ENCODE results near the gene ERC2.

Gene ERC2

DNA sequence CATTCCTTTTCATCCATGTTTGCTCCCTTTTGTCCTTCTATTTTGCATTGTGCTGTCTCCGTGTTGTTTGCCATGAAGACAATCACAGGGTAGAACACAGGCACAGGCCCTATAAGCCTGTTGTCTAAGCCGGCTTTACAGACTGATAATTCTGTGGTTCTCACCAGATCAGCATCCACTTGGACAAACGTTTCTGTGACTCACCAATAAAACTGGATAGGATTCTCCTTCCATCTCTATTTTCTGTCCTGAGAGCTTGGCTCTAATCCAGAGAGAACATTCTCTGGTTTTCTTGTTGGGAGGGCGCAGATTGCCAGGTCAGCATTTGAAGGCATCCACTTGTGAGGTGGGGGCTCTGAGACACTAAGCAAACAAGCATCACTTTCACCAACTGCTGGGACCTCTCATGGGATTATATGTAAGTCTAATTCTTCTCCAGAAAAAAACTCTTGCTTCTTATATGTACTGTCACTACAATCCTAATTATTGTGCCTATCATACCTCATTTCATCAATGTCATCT is 101.6 kb downstream of the ERC2 start:
- DNase-seq (ENCODE audit: low read depth): no peak

DNA sequence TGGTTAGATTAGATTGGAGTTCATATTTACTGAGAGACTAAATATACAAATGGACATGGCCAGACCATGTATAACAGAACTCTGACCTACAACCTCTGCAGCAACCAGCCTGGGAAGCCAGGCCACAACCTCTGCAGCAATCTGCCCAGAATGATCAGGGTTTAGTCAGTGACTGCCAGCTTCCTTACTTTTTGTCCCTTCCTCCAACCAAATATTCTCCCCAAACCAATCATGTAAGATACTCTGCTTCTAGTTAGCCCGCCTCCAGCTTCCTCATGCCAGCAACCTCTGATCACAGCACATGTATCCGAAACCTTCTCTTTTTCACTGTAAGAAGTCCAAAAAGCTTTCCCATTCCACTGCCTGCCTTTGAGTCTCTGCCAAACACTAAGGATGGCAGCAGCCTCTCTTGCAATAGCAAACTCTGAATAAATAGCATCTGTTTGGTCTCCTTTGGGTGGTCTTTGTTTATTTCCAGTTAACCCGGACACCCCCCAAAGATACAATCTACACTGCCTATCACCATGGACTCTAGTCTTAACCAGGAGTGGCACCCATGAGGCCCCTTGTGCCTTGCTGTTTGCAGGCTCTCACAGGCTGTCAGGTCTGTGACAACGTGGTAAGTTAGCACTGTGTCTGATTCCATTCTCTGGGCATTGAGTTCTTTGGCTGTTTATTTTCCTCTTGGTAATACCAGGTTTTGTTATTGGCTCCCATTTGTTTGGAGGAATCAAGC is 102.2 kb downstream of the ERC2 start:
- no peak for DNase-seq (ENCODE audit: low read depth)

DNA sequence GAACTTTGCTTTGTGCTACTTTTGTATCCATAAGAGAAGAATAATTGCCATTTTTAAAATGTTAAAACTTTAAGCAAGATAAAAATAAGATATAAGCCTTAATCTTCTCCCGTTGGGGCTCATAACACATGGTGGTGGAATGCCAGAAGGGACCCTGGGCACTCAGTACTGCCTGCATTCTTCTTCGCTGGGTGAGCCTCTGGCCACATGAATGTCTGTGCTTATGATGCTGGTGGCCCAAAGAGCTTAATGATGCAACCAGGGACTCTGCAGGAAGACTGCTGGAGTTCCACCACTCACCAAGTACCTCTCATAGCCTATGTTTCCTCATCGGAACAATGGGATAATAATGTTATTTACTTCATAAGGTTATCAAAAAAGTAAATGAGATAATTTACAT is 103.6 kb downstream of the ERC2 start:
- DNase-seq (ENCODE audit: low read depth): no peak

DNA sequence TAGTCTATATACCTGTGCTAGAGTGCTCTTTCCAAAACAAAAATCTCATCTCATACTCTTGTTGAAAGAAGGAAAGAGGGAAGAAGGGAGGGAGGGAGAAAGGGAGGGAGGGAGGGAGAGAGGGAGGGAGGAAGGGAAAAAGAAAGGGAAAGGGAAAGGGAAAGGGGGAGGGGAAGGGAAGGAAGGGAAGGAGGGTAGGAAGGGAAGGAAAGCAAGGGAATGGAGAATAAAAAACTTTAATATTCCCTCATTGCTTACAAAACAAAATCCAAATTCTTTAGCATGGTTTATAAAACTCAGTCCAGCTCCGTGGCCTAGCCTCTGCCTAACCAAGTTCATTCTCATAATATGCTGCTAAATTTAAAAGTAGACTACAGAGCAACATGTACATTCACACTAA is 104.5 kb downstream of the ERC2 start:
- no peak for DNase-seq (ENCODE audit: low read depth)

DNA sequence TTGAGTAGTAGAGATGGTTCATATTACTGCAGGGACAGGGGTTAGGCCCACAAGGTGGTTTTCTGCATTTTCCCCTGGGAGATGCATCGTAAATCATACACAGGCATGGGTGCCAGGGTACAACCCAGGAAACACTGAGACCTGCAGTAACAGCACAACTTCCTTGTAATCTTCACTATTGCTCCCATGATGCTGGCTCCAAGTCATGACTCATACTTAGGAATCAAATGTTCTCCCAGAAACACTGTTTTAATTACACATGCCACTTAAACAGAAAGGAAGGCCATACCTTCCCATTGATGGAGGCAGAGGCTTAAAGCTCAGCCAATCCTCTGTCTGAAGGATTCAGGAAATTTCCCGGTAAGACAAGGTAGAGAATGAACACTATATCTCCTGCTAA is 106.5 kb downstream of the ERC2 start:
- DNase-seq (ENCODE audit: low read depth): no peak

DNA sequence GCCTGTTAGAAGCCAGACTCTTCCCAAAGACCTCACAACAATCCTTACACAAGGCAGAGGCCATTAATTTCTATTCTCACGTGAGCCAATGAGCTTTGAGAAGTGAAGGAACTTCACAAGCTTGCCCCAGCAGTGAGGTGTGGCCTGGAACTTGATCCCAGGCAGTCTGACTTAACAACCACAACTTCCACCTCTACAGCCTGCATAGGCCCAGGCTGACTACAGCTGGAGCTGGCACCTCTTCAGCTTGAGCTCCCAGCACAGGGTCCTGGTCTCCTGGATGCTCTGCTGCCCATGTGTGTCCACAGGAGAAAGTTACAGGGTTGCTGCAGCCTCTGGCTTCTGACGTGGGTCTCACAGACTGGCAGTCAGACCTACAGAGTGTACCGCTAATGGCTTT is 111.0 kb downstream of the ERC2 start:
- no peak for DNase-seq (ENCODE audit: low read depth)

DNA sequence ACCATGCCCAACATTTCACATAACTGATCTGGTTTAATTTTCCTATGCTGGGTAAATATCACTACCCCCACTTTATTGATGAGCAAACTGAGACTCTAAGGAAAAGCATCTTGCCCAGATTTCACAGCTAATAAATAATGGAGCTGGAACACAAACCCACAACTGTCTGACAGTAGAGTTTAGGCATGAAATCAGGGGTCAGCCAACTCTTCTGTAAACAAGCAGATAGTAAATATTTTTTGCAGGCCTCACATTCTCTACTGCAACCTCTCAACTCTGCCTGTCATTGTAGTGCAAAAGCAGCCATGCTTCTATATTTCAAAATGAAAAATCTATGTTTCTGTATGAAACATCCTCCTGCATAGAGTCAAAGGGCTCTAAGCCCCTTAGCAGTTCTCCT is 111.5 kb downstream of the ERC2 start:
- no peak for DNase-seq (ENCODE audit: low read depth)

DNA sequence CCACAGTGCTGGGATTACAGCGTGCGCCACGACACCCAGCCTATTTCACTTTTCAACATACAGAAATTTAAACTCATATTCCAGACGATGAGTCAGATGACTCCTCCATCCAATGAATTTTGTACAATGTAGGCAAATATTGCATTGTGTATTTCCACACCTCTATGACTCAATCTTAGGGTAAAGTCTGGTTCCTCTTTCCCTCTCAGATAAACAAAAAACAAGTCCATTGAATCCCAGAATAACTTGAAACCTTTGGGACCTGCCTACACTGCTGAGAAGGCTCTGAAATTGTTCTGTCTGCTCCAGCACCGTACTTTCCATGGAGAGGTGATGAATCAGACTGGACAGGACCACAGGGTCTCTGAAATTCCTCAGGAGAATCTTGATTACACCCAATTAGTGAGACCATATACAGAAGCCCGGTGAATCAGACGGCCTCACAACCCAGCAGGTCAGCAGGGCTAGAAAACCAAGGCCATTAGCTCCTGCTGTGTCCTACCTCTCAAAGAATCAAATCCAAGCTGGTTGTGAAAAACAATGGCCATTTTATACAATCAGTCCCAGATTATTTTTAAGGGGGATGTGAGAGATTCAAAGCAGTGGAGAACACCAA is 112.6 kb downstream of the ERC2 start:
- no peak for DNase-seq (ENCODE audit: low read depth)

DNA sequence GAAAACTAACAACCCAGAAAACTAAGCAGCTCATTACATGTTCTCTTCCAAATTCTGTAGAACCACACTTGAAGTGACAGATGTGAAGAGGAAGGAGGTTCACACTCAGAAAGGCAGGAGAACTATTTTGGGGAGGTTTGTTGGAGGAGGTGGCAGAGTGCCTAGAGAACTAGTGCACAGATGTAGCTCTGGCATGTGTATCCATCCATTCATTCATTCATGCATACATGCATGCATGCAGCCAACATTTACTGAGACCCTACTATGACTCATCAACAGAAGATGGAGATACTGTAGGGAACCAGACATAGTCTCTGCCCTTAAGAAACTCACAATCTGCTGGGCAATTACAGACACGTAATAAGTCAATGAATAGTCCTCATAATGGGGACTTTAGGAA is 116.7 kb downstream of the ERC2 start:
- no peak for DNase-seq (ENCODE audit: low read depth)

DNA sequence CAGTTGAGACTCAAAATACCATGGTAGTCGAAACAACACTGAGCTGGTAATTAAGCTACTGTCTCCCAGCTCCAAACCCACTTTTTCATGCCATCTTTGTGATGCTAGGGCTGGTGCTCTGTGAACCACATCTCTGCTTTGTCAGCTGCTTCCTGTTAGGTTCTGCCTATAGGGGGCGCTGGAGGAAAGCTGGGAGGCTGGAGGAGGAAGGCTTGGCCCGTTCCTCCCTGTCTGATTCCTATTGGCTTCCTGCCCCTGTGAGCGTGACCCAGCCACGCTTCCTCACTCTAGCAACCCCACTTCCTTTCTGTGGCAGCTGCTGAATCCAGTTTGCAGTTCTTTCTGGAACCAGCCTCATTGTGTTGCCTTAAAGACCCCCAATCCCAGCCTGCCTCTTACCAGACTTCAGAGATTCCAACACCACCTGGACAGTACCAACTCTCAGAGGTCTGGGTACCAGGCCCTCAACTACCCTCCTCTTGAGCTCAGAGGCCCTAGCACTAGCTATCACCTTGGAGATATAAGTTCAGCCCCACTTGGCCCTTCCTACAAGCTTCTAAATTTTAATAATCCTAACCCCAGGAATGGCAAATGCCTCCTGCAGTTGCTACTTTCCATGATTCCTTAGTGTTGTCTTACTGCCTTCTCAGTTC is 120.9 kb downstream of the ERC2 start:
- no peak for DNase-seq (ENCODE audit: low read depth)

DNA sequence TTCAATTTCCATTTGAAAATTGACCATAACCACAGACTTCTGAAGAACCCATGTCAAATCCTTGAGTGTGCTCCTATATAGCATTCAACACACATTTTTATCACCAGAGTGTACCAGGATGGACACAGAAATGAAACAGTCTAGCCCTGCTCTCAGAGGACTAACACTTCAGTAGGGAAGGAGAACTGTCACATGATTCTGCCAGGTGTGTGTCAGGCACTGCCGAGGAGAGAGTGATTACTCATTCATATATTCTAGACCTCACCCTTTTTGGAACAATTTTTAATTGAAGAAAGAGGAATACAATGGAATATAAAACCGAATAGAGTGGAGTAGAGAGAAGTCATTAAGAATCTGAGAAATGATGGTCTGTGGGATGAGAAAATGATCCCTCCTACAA is 125.8 kb downstream of the ERC2 start:
- DNase-seq (ENCODE audit: low read depth): no peak

DNA sequence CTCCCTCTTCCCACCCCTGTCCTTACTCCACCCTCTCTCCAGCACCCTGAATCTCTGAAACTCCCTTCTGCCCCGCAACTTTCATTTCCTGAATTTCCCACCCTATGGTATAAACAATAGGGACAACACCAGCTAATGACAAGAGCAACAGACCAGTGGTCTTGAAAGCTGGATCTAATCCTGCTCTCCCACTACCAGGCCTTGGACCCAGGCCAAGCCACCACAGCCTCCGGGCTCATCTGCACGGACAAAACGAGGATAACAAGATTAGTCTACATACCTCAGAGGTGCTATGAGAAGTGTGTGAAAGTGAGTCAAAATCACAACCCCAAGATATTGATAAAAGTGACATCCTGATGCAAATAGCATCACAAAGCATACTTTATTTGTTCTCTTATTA is 128.6 kb downstream of the ERC2 start:
- no peak for DNase-seq (ENCODE audit: low read depth)

DNA sequence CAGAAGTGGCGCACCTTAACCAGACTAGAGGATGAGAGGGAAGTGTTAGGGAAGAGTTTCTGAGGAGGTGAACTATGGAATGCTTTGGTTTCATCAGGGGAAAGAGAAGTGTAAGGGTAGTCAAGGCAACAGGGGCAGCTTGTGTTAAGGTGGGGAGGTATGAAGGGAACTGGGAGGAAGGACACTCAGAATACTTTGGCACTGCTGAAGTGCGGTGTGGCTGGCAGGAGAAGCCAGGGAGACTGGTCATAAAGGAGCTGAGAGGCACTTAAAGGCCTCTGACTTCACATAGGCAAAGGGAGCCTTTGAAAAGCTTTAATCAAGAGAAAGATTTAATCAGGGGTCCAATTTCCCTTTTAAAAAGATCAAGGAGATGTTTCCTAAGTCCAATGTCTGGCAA is 129.0 kb downstream of the ERC2 start:
- no peak for DNase-seq (ENCODE audit: low read depth)

DNA sequence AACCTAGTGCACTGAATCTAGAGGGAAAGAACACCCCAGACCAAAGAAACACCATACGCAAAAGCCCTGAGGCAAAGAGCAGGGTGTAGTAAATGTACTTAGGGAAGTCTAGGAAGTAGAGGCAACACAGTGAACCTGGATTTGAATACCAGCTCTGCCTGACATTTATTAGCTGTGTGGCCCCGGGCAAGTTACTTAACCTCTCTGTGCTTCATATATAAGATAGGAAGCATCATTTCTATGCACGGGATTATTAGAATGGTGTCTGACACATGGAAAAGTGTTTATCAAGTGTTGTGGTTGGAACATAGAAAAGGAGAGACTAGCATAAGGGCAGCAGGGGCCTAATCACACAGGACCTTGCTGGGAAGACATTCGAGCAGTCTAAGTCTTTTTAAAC is 132.2 kb downstream of the ERC2 start:
- DNase-seq (ENCODE audit: low read depth): no peak

DNA sequence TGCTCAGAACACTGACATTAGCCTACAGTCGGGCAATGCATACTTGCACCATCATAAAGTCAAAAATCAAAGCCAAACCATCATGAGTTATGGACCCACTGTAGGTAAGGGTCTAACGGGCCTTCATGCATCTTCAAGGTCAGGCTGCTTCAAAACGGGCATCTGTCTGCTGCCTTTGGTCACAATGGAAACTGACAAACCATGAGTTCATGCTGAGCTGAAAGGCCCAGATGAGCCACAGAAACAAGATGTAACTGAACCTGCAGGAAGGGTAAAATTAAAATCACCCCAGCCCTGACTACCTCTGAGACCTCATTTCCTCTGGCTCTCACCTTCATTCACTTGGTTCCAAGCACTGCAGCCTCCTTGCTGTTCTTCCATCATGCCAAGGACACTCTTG is 143.8 kb downstream of the ERC2 start:
- DNase-seq (ENCODE audit: low read depth): no peak

DNA sequence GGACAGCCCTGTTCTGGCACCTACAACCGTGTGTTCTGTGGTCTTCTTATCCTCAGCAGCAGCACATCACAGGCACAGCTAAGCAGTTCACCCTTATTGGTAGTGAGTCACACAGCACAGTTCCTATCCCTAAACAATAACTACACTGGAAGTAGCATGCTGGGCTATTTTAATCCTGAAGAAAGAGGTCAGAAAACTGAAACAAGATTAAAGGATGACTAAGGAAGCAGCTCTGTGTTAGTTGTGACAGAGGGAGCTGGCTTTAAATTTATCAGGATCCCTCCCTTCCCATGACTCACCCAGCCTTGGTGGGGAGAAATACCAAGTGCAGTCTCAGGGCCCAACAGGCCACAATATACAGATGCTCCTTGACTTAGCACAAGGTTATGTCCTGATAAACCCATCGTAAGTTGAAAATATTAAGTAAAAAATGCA is 144.3 kb downstream of the ERC2 start:
- DNase-seq (ENCODE audit: low read depth): no peak

DNA sequence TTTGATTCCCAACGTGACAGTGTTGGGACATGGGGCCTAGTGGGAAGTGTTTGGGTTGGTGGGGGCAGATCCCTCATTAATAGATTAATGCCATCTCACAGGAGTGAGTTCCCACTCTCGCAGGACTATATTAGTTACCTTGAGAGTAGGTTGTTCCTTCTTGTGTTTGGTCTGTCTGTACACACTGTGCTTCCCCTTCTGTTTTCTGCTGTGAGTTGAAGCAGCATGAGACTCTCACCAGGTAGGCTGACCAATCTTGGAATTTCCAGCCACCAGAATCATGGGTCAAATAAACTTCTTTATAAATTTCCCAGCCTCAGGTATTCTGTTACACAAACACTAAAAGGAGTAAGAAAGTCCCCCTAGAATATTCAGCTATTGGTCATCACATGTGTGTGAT is 145.4 kb downstream of the ERC2 start:
- no peak for DNase-seq (ENCODE audit: low read depth)

DNA sequence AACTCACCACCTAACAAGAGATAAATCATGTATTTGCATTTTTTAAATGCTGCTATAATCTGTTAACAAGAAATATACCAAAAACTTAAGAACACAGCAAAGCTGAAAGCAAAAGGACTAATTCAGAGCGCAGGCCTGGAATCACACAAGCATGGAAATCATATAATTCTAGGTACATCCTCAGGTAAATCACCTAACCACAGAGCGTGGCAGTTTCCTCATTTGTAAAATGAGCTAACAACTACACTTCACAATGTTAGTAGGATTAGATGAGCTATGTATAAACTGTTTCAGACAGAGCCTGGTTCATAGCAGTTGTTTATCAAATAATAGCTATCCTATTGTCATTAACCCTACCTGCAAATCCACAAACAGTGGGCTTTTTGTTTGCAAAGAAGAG is 146.4 kb downstream of the ERC2 start:
- no peak for DNase-seq (ENCODE audit: low read depth)

DNA sequence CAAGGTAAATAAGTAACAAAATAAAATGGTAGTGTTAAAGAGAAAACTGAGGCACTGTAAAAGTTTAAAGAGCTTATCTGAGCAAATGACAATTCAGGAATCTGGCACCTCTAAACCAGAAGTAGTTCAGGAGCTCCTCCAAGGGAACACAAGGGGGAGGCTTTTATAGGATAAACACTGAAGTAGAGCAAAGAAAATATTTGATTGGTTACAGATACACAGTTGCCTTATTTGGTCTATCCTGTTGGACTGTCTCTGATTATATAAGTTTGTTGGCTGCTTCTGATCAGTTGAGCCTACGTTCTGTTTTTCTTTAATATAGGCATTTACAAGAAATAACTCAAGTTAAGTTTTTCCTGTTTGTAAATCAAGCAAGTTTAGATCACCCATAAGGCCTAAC is 146.9 kb downstream of the ERC2 start:
- DNase-seq (ENCODE audit: low read depth): no peak

DNA sequence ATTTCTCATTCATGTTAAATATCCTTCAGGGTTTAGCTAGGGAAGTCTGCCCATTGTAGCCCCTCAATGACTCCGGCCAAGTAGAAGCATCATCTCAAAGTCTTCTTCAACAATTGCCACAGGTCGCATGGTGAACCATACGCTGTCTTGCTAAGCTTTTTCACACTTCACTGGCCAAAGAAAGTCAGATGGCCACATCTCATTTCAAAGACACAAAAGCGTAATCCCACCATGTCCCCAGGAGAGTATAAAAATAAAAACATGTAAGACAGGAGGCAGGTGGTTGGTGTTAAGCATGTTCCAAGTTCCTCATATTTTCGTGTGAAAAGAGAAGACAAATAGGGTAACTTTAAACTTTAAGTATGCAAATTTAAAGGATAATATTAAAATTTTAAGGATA is 147.4 kb downstream of the ERC2 start:
- no peak for DNase-seq (ENCODE audit: low read depth)

DNA sequence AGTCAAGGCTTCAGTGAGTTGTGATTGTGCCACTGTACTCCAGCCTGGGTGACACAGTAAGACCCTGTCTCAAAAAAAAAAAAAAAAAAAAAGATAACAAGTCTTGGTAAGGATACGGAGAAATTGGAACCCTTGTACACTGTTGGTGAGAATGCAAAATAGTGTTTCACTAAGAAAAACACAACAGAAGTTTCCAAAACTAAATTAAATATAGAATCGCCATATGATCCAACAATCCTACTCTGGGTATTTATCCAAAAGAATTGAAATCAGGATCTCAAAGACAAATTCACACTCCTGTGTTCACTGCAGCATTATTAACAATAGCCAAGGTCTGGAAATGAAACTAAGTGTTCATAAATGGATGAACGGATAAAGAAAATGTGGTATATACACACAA is 149.4 kb downstream of the ERC2 start:
- DNase-seq (ENCODE audit: low read depth): no peak

DNA sequence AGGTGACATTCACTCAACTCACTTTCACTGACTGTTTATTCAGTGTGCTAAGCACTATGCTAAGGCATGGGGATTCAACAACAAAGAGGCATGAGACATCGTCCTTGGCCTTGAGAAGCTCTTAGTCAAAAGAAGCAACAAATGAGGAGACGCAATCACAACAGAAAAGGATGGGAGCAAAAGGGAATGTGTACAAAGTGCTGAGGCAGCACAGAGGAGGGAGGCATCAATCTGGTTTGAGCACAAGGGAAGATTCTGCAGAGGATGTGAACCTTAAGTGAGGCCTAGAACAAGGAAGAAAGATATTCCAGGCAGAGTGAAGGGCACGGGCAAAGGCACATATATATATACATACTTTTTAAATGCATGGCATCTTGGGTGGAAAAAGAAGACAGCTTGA is 151.3 kb downstream of the ERC2 start:
- DNase-seq (ENCODE audit: low read depth): no peak

DNA sequence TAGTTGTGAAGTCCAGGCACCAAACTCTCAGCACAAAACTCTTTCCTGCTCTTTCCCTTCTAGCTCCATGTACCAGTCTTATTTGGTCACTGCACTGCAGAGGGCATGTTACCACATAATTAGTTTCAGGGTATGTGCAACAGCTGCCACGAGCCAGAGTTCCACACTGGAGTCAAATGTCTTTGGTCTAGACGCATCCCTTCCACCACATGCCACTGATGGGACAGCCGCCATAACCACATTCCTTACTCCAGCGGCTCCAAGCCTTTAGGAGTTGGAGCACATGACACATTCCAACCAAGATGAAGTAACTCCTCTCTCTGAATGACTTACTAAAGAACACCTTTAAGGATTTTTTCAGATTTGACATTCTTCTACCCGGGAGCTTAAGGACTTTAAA is 153.4 kb downstream of the ERC2 start:
- DNase-seq (ENCODE audit: low read depth): no peak

All from stimulated activated CD8-positive, alpha-beta memory T cell treated with anti-CD3 and anti-CD28 coated beads, Interleukin-4, amount 100 ng/mL, for 24 hours (primary cell).